ENCODE measurements around the gene FOXM1.
A peak's percentile ranks its signal among the peaks of the same experiment; 100 is the strongest.
"Not testable (repeated sequence)": the region's sequence is repeated elsewhere in the genome, so short reads cannot be mapped to it uniquely, and the experiment has no call there.

The FOXM1 gene

GRCh38 chr12:2884810-2885209 lies 7.8 kb upstream of the FOXM1 start:
- DNase-seq (ENCODE audit: low spot score): no peak

- DNase-seq (ENCODE audit: low spot score): no peak
Observed at GRCh38 chr12:2879853-2880252, 2.9 kb upstream of the FOXM1 start.

GRCh38 chr12:2877953-2878732 lies 1.2 kb upstream of the FOXM1 start:
- no peak for DNase-seq (ENCODE audit: low spot score)

- no peak for DNase-seq (ENCODE audit: low spot score)
Observed at GRCh38 chr12:2876431-2877046, 435 bp downstream of the FOXM1 start.

GRCh38 chr12:2868986-2869632 lies 7.9 kb downstream of the FOXM1 start:
- DNase-seq (ENCODE audit: low spot score): not testable (repeated sequence)

GRCh38 chr12:2864198-2864597 lies 12.8 kb downstream of the FOXM1 start:
- no peak for DNase-seq (ENCODE audit: low spot score)

- not testable (repeated sequence) for DNase-seq (ENCODE audit: low spot score)
Observed at GRCh38 chr12:2863402-2863801, 13.6 kb downstream of the FOXM1 start.

- no peak for DNase-seq (ENCODE audit: low spot score)
Observed at GRCh38 chr12:2862876-2863275, 14.1 kb downstream of the FOXM1 start.

- DNase-seq (ENCODE audit: low spot score): no peak
Observed at GRCh38 chr12:2860170-2860569, 16.8 kb downstream of the FOXM1 start.

- no peak for DNase-seq (ENCODE audit: low spot score)
Observed at GRCh38 chr12:2858944-2859421, 18.0 kb downstream of the FOXM1 start.

GRCh38 chr12:2858334-2858733 lies 18.6 kb downstream of the FOXM1 start:
- DNase-seq (ENCODE audit: low spot score): no peak

- no peak for DNase-seq (ENCODE audit: low spot score)
Observed at GRCh38 chr12:2857576-2857975, 19.4 kb downstream of the FOXM1 start.

- DNase-seq (ENCODE audit: low spot score): no peak
Observed at GRCh38 chr12:2857021-2857431, 19.9 kb downstream of the FOXM1 start, which contains the start of gene TEX52. Gene TEX52, minus strand, starts transcription at chr12:2857039. Its CDS starts 13 bp downstream, at chr12:2857026.

- DNase-seq (ENCODE audit: low spot score): no peak
Observed at GRCh38 chr12:2856051-2856450, 20.9 kb downstream of the FOXM1 start.

- no peak for DNase-seq (ENCODE audit: low spot score)
Observed at GRCh38 chr12:2855546-2855945, 21.4 kb downstream of the FOXM1 start.

- DNase-seq (ENCODE audit: low spot score): no peak
Observed at GRCh38 chr12:2854669-2855453, 22.1 kb downstream of the FOXM1 start.

GRCh38 chr12:2853626-2854025 lies 23.3 kb downstream of the FOXM1 start:
- DNase-seq (ENCODE audit: low spot score): peak; percentile 62

- DNase-seq (ENCODE audit: low spot score): no peak
Observed at GRCh38 chr12:2851931-2852330, 25.0 kb downstream of the FOXM1 start.

GRCh38 chr12:2845280-2845679 lies 31.7 kb downstream of the FOXM1 start:
- peak; percentile 78 for DNase-seq (ENCODE audit: low spot score)

- DNase-seq (ENCODE audit: low spot score): no peak
Observed at GRCh38 chr12:2844786-2845185, 32.2 kb downstream of the FOXM1 start.

GRCh38 chr12:2842948-2843347 lies 34.0 kb downstream of the FOXM1 start:
- no peak for DNase-seq (ENCODE audit: low spot score)

- DNase-seq (ENCODE audit: low spot score): no peak
Observed at GRCh38 chr12:2841056-2841650, 35.8 kb downstream of the FOXM1 start.

Data from kidney capillary endothelial cell (primary cell).